Right lobe of liver (tissue), 6 donors: ENCODE data around the gene LIPG. TPM values are rescaled to one million over a fixed set of nuclear protein-coding genes. Genes with fewer than 3 reads are reported as not detected.

Experiments
- ATAC-seq, 4 donors: fragments of 200-7000 bp; cut with Tn5 transposase; one replicate each; pipeline ENCODE4 v1.9.1; 2020; ENCODE audit warnings: mild to moderate bottlenecking in 4 of 4, moderate library complexity in 4 of 4
- DNase-seq, 3 donors: peaks; one replicate each; pipeline ENCODE4 v3.0.0-alpha.2; 2020
- H3K27ac ChIP-seq, 3 donors: fragments of 200-600 bp; one replicate each; pipeline ENCODE4 v1.8.0; 2022
- H3K27me3 ChIP-seq, 2 donors: fragments of 200-600 bp; one replicate each; pipeline ENCODE4 v1.8.0; 2022
- H3K36me3 ChIP-seq, 4 donors: fragments of 200-600 bp; sonication (generic) in 1 of 4; one replicate each; pipeline versions ENCODE4 v1.5.1 to v1.8.0; 2017 to 2022; ENCODE audit warnings: control low read depth in 1 of 4
- H3K4me1 ChIP-seq, 4 donors: fragments of 200-600 bp; sonication (generic) in 1 of 4; one replicate each; pipeline versions ENCODE4 v1.5.1 to v1.8.0; 2017 to 2022; ENCODE audit warnings: control low read depth in 1 of 4
- H3K4me3 ChIP-seq, 3 donors: fragments of 200-600 bp; one replicate each; pipeline ENCODE4 v1.8.0; 2022
- H3K9me3 ChIP-seq, 4 donors: fragments of 200-600 bp; sonication (generic) in 1 of 4; one replicate each; pipeline versions ENCODE4 v1.5.1 to v1.8.0; 2017 to 2022; ENCODE audit warnings: control low read depth in 1 of 4
- POLR2A ChIP-seq: fragments of 450-650 bp; IDR thresholded peaks from one replicate; pipeline ENCODE4 v1.6.1; 2017; ENCODE audit warnings: antibody characterized with exemption, mild to moderate bottlenecking
- WGBS: methylation state at CpG from one replicate; pipeline ENCODE4 v1.1.6; 2018; ENCODE audit warnings: low coverage, low lambda C conversion rate; ENCODE audit not compliant: insufficient coverage; ENCODE audit errors: missing lambda C conversion rate; 5-methylcytosine and 5-hydroxymethylcytosine counted together
- intact Hi-C, 2 donors: fragments of 100-400 bp; cut with DNase I; formaldehyde crosslinking; loops; one replicate each; pipeline versions ENCODE4 v1.11.2 to v1.14.1; 2022
- total RNA-seq, 6 experiments: library from RNA; depleted of rRNA in 2 of 6; stranded (reverse); fragments of >200 nt in 2 of 6; fragmentation: NEBNext Ultra II Directional in 3 of 6; extraction: Animal tissue kit (Norgen Biotek cat#: 25700) in 3 of 6; gene quantifications; one replicate each; pipeline versions ENCODE4 v1.1.0 to v1.2.4, GENCODE V29; 2016 to 2023
- TF ChIP-seq, protein P1 (sequence below), 4 donors: fragments of 200-600 bp in 3 of 4; fragments of 450-650 bp in 1 of 4; IDR thresholded peaks; one replicate each; pipeline versions ENCODE4 v1.5.1 to v1.8.0; 2016 to 2022; ENCODE audit warnings: antibody characterized with exemption in 4 of 4, mild to moderate bottlenecking in 2 of 4
- donor health status: DM: no; HTN: yes; CAD: no.
- donor health status: DM: no; HTN: no; CAD: no.
- donor health status: DM: no; HTN: no; CAD: no.
- donor health status: DM: no; HTN: yes; CAD: no.
- donor health status: DM: no; HTN: yes; CAD: no.

LIPG gene
- total RNA-seq, 6 experiments from 2014 or later: 35.0 to 120 (median 59.1) TPM

DNA sequence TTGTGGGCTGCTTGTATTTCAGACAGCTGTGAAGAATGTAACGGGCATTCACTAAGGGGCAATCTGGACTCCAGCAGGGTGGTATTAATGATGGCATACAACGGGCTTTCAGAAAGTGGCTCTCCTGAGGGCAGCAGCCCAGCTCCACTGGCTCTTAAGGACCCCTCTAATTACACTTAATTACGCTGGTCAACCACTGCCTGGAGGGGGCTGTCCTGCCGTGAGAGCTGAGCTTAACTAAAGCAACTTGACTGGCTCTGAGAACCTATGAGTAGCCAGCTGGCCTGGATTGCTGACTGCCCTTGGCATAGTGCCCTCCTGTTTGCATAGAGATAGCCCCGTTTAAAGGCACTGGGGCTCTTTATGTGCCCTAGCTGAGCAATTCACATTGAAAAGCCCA lies 3.8 kb downstream of the LIPG start:
- H3K36me3 ChIP-seq: peaks cover 0 to 56% (median 27%) of the 10 kb centered on the region in 4 donors
- peak overlapping the region in 2 of 3 donors; percentile 86 to 95 for H3K4me3 ChIP-seq
- ATAC-seq (peak; percentile 13 to 36 (median 26)), DNase-seq (peak; percentile 65 to 80 (median 76))
- 11% methylated on average over 5 of the region's 5 CpGs for WGBS
- intact Hi-C loops: loop anchor here in 1 of 2 donors (10.0 kb wide), 2 partner anchors 59 to 299 kb away; no protein-coding TSS in a partner anchor
- H3K27me3 ChIP-seq: no peaks in the 10 kb centered on the region
- TF ChIP-seq, protein P1, sequence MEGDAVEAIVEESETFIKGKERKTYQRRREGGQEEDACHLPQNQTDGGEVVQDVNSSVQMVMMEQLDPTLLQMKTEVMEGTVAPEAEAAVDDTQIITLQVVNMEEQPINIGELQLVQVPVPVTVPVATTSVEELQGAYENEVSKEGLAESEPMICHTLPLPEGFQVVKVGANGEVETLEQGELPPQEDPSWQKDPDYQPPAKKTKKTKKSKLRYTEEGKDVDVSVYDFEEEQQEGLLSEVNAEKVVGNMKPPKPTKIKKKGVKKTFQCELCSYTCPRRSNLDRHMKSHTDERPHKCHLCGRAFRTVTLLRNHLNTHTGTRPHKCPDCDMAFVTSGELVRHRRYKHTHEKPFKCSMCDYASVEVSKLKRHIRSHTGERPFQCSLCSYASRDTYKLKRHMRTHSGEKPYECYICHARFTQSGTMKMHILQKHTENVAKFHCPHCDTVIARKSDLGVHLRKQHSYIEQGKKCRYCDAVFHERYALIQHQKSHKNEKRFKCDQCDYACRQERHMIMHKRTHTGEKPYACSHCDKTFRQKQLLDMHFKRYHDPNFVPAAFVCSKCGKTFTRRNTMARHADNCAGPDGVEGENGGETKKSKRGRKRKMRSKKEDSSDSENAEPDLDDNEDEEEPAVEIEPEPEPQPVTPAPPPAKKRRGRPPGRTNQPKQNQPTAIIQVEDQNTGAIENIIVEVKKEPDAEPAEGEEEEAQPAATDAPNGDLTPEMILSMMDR (IDR thresholded peaks at IDR 0.05): no peak
- TF ChIP-seq POLR2A: no peak
- peak overlapping the region in 1 of 3 donors; percentile 33 for H3K27ac ChIP-seq
- H3K9me3 ChIP-seq: no peaks in the 10 kb centered on the region
- H3K4me1 ChIP-seq: peaks cover 0 to 33% (median 8%) of the 10 kb centered on the region in 4 donors

DNA sequence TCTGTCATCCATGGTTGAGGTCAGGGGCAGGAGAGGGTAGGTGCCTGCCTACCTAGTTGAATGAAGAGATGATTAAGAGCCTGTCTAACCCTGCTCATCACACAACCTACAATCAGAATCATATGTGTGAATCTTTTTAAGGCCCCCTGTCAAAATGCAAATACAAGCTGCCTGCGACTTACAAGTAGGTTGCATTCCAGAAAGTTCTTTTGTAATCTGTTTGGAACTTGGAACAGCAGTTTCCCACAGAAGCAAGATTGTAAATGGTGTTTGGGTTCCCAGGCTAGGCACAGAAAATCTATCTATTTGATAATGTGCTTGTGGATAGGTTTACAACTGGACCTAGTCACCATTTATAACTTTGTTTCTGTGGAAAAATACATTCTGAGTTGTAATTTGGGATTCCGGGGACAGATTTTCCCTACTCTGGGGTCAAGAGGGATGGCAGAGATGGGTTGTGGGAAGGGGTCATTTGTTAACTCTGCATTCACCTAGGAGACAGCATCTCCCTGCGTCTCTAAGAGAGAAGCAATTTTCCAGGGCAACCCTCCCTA lies 4.4 kb downstream of the LIPG start:
- ATAC-seq: no peak

DNA sequence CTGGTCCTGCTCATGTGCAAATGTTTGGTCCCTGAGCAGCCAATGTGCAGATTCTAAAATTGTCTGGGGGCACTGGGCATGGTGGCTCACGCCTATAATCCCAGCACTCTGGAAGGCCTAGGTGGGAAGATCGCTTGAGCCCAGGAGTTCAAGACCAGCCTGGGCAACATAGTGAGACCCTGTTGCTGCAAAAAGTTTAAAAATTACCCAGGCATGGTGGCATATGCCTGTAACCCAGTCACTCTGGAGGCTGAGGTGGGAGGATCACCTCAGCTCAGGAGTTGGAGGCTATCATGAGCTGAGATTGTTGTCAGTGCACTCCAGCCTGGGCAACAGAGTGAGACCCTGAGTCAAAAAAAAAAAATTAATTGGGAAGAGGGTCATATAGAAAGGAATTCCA lies 5.1 kb downstream of the LIPG start:
- H3K4me1 ChIP-seq: peaks cover 0 to 27% (median 8%) of the 10 kb centered on the region in 4 donors
- ATAC-seq: no peak
- no peak overlapping the region for H3K4me3 ChIP-seq
- no peaks in the 10 kb centered on the region for H3K27me3 ChIP-seq
- no peak for TF ChIP-seq POLR2A
- TF ChIP-seq, protein P1 (IDR thresholded peaks at IDR 0.05): no peak
- no peaks in the 10 kb centered on the region for H3K9me3 ChIP-seq
- WGBS: no CpG with 5 or more reads among the region's 2 CpGs
- no peak overlapping the region for H3K27ac ChIP-seq
- intact Hi-C loops: loop anchor here in 1 of 2 donors (10.0 kb wide), 2 partner anchors 58 to 298 kb away; no protein-coding TSS in a partner anchor
- peaks cover 5 to 70% (median 36%) of the 10 kb centered on the region in 4 donors for H3K36me3 ChIP-seq
- DNase-seq: no peak

More for the DNA sequence above, 4.4 kb downstream of the LIPG start:
- no peak overlapping the region for H3K4me3 ChIP-seq
- no peaks in the 10 kb centered on the region for H3K9me3 ChIP-seq
- TF ChIP-seq POLR2A: no peak
- TF ChIP-seq, protein P1 (IDR thresholded peaks at IDR 0.05): no peak
- intact Hi-C loops: loop anchor here in 1 of 2 donors (10.0 kb wide), 2 partner anchors 59 to 299 kb away; no protein-coding TSS in a partner anchor
- no peak for DNase-seq
- peaks cover 4 to 63% (median 31%) of the 10 kb centered on the region in 4 donors for H3K36me3 ChIP-seq
- no peaks in the 10 kb centered on the region for H3K27me3 ChIP-seq
- peaks cover 0 to 30% (median 8%) of the 10 kb centered on the region in 4 donors for H3K4me1 ChIP-seq
- H3K27ac ChIP-seq: no peak overlapping the region
- WGBS: 59% methylated on average over 3 of the region's 3 CpGs

DNA sequence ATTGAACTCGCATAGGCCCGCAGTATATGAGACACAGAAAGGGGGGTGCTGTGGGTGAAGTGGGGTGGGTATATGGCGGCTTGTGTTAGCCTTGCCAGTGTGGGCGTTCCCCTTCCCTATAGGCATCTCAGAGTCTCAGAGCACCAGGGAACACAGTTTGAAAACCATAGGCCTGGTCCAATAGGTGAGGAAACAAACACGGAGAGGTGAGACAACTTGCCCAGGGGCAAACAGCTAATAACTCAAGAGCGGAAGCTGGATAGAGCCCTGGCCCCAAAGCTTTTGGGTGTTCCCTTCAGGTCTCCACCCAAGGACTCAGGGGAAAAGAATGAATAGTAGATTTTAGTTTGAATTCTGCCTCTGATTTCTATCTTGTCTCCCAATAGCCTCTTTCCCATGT lies 7.9 kb downstream of the LIPG start:
- Histone ChIP-seq H3K36me3 (peaks cover 5 to 97% (median 51%) of the 10 kb centered on the region in 4 donors), H3K27ac (no peak overlapping the region), H3K27me3 (no peaks in the 10 kb centered on the region), H3K9me3 (no peaks in the 10 kb centered on the region), H3K4me1 (peaks cover 0 to 27% (median 8%) of the 10 kb centered on the region in 4 donors), H3K4me3 (no peak overlapping the region)
- ATAC-seq (no peak), DNase-seq (no peak)
- intact Hi-C loops: loop anchor here (10.0 kb wide), 2 partner anchors 55 to 295 kb away; no protein-coding TSS in a partner anchor
- TF ChIP-seq POLR2A: no peak
- TF ChIP-seq, protein P1 (IDR thresholded peaks at IDR 0.05): no peak
- WGBS: 73% methylated on average over 2 of the region's 6 CpGs
